Measurements from ENCODE around the gene KCNH6.

The KCNH6 gene, protein sequence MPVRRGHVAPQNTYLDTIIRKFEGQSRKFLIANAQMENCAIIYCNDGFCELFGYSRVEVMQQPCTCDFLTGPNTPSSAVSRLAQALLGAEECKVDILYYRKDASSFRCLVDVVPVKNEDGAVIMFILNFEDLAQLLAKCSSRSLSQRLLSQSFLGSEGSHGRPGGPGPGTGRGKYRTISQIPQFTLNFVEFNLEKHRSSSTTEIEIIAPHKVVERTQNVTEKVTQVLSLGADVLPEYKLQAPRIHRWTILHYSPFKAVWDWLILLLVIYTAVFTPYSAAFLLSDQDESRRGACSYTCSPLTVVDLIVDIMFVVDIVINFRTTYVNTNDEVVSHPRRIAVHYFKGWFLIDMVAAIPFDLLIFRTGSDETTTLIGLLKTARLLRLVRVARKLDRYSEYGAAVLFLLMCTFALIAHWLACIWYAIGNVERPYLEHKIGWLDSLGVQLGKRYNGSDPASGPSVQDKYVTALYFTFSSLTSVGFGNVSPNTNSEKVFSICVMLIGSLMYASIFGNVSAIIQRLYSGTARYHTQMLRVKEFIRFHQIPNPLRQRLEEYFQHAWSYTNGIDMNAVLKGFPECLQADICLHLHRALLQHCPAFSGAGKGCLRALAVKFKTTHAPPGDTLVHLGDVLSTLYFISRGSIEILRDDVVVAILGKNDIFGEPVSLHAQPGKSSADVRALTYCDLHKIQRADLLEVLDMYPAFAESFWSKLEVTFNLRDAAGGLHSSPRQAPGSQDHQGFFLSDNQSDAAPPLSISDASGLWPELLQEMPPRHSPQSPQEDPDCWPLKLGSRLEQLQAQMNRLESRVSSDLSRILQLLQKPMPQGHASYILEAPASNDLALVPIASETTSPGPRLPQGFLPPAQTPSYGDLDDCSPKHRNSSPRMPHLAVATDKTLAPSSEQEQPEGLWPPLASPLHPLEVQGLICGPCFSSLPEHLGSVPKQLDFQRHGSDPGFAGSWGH

DNA sequence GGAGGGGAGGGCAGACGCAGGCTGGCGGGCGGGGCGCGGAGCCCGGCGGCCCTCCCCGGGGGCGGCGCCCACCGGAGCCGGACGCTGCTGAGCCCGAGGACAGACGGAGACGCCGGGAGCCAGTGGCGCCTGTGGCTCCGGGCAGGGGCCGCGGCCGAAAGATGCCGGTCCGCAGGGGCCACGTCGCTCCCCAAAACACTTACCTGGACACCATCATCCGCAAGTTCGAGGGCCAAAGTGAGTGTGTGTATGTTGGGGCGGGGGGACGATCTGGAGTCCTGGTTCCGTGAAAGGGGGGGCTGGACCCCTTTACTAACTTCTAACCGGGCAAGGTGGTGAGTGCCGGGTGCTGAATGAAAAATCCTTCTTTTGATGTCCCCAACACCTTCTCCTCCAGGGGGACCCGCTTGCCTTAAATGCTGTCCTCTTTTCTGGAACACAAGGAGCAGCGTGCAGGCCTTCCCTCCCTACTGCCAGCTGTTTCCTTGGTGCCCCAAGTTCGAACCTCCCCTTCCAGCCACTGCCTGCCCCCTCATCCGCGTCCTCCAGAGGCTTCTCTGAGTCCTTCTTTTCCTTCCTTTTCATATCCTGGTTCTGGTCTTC, at the start of gene KCNH6:
TSS of gene KCNH6 (plus strand) at position 106 of the 603 bp plus-strand sequence. CDS start at position 162, 56 bp downstream.
- no peak for DNase-seq (ENCODE audit: low read depth)

GRCh38 chr17:63474174-63474573, 49.0 kb upstream of the KCNH6 start:
- no peak for DNase-seq (ENCODE audit: low read depth)

DNA sequence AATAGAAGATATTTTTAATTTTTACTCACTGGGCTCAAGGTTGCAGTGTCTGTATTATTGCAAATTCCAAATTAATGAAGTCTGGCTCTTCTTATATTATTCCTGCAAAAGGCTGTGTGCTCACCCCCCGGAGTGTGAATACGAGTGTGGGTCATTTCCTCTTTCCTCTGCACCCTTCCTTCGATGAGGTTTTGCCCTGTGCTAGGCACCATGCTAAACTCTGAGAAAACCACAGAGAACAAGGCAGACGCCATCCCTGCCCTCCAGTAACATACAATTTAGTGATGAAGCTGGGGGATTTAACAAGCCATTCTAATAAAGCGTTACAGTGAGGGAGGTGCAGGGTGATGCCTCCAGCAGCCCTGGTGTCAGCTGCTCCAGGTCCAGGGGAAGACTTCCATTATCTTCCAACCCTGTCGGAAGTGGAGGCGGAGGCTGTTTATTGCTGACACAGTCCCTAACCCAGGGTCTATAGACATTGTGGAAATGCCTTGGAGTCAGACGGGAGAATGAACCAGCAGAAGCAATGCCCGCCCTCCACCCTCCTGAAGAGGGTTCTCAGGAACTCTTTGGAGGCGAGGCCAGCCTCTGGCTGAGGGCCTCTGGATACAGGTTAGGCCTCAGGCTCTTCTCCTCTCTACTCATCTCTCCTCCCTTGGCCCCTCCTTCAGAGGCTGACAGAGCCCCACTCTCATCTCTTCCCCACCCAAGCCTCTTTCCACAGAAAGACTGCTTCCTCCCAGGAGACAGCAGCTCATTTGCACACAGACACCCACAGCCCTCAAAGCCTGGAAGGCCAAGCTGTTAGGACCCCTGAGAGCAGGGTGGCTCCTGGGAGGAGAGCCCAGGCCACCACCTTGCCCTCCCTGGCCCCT, 48.3 kb upstream of the KCNH6 start:
- DNase-seq (ENCODE audit: low read depth), result no peak

- DNase-seq (ENCODE audit: low read depth), result no peak
These were observed 47.4 kb upstream of the KCNH6 start for GRCh38 chr17:63475491-63476412.

GRCh38 chr17:63476459-63476853, 46.7 kb upstream of the KCNH6 start:
- DNase-seq (ENCODE audit: low read depth), result no peak

GRCh38 chr17:63476854-63477479, 46.2 kb upstream of the KCNH6 start, which contains the start of gene ACE:
TSS of gene ACE (plus strand) at chr17:63477061. CDS start at chr17:63477095, 34 bp downstream.
- DNase-seq (ENCODE audit: low read depth), result no peak

- no peak for DNase-seq (ENCODE audit: low read depth)
These were observed 45.4 kb upstream of the KCNH6 start for GRCh38 chr17:63477480-63478440.

GRCh38 chr17:63478814-63479494, 44.2 kb upstream of the KCNH6 start:
- peak; percentile 91 for DNase-seq (ENCODE audit: low read depth)

DNA sequence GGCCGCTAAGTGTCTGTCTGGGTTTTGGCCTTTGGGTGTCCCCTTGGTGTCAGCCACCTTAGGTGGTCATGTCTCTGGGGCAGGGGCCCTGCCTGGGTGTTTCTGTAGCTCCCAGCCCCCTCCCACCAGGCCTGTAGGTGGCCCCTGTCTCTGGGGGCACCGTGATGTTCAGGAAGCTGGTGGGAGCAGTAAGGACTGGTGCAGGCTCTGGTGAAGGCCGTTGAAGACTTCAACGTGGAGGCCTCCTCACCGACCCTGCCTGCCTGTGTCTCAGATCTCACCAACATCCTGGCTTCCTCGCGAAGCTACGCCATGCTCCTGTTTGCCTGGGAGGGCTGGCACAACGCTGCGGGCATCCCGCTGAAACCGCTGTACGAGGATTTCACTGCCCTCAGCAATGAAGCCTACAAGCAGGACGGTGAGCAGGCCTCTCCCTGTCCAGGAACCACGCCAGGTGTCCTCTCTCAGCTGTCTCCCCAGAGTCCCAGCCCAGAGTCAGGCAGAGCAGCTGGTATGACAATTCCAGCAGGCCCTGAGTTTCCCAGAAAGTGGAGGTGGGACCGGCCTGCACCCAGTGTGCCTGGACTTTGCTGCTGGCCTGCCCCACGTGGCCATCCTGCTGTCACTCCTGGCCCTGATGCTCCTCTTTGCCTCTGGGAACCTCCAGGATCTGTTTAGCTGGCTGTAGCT, 43.5 kb upstream of the KCNH6 start:
- no peak for DNase-seq (ENCODE audit: low read depth)

GRCh38 chr17:63480192-63480784, 42.9 kb upstream of the KCNH6 start:
- DNase-seq (ENCODE audit: low read depth), result no peak

DNA sequence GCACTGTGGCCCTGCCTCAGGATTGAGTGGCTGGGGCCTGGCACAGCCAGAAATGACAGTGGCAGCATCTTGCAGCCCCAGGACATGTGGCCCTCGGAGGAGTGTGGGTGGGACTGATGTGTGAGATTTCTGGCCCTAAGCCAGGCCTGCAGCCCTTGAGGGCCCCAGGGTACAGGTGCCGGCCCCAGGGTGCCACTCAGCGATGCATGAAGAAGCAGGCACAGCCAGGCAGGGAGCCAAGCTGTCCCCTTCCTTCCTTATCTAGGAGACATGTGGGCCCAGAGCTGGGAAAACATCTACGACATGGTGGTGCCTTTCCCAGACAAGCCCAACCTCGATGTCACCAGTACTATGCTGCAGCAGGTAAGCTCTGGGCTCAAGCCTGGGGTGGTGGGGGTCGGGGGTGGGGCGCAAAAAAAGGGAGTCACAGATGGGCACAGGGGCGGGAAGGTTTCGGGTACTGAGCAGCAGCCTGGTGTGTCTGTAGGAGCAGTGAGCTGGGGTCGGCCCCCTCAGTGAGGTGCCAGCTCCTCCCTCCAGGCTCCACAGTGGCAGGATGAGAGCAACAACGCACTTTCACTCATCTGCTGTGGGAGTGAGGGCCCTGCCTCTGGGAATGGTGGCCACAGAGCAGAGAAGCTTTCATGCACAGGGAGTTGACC, 42.2 kb upstream of the KCNH6 start:
- DNase-seq (ENCODE audit: low read depth), result no peak

DNA sequence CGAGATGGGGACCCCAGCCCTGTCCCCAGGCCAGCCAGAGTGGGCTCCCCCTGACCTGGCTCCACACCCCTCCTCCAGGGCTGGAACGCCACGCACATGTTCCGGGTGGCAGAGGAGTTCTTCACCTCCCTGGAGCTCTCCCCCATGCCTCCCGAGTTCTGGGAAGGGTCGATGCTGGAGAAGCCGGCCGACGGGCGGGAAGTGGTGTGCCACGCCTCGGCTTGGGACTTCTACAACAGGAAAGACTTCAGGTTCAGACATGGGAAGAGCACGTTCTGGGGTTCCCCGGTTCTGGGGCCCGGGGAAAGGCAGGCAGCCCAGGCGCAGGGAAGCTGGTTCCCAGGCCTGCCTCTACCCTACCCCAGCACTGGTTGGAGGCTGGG, 41.7 kb upstream of the KCNH6 start:
- no peak for DNase-seq (ENCODE audit: low read depth)

GRCh38 chr17:63482509-63482908, 40.6 kb upstream of the KCNH6 start:
- DNase-seq (ENCODE audit: low read depth), result no peak

- no peak for DNase-seq (ENCODE audit: low read depth)
These were observed 40.1 kb upstream of the KCNH6 start for GRCh38 chr17:63483038-63483437.

DNA sequence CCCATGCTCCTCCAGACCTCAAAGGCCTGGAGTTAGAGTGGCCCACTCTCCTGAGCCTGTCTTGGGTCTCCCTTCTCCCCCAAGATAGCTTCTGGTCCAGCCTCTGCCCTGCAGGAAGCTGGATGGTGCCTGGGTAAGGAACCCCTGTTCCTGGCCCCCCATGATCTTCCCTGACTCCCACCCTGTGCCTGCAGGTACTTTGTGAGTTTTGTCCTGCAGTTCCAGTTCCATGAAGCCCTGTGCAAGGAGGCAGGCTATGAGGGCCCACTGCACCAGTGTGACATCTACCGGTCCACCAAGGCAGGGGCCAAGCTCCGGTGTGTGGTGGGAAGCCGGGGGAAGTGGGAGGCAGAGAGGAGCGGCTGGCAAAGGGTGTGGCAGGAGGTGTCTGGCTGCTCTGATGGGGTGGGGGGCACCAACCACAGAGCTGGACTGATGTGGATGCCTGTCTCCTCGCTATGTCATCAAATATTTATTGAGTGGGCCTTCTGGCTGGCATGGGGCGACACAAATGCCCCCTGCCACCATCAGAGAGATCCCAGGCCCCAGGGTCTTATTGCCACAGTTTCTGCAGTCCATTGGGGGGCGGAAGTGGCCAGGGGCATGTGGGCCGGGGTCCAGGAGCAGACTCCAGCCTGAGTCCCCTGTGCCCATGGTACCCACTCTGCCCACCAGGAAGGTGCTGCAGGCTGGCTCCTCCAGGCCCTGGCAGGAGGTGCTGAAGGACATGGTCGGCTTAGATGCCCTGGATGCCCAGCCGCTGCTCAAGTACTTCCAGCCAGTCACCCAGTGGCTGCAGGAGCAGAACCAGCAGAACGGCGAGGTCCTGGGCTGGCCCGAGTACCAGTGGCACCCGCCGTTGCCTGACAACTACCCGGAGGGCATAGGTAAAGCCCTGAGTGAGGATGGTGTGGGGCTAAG, 39.2 kb upstream of the KCNH6 start:
- no peak for DNase-seq (ENCODE audit: low read depth)
